NOMO-1 treated with dmso at 0.1 percent for 144 hours (cell line): ENCODE measurements around the gene MARCHF10.
A peak's percentile ranks its signal among the peaks of the same experiment; 100 is the strongest.

Experiments used
- DNase-seq: peaks from one replicate; lab custom pipeline; 2025; ENCODE audit not compliant: unreplicated experiment; lab: John Stamatoyannopoulos, UW

Gene MARCHF10

DNA sequence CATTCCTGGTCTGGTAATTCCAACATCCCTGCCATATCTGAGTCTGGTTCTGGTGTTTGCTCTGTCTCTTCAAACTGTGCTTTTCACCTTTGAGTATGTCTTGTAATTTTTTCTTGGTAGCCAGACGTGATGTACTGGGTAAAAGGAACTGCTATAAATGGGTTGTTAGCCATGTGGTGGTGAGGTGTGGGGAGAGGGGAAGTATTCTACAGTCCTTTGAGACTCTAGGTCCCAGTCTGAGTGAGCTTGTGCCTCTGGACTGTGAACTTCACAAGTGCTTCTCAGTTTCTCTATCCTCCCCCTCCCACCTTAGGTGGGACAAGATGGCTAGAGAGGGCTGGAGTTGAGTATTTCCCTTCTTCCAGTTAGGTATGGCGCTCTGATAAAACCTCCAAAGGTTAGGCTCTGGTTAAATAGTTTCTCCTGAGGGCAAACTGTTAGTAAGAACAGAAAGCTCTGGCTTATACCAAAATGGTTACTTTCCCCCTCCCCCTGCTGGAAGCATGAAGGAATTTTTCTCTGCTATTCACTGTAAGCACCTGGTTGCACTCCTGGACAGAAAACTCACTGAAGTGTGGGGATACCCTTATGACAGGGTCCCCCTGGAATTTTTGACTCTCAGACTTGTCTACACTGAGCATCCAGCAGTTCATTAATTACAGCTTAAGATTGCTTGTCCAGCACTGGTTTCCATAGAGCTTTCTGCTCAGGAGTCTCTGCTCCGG lies 87.8 kb downstream of the MARCHF10 start:
- DNase-seq, result peak; percentile 34

- DNase-seq, result no peak
These were observed 88.5 kb downstream of the MARCHF10 start for GRCh38 chr17:62719586-62719985.

GRCh38 chr17:62718429-62718828 lies 89.7 kb downstream of the MARCHF10 start:
- no peak for DNase-seq

DNA sequence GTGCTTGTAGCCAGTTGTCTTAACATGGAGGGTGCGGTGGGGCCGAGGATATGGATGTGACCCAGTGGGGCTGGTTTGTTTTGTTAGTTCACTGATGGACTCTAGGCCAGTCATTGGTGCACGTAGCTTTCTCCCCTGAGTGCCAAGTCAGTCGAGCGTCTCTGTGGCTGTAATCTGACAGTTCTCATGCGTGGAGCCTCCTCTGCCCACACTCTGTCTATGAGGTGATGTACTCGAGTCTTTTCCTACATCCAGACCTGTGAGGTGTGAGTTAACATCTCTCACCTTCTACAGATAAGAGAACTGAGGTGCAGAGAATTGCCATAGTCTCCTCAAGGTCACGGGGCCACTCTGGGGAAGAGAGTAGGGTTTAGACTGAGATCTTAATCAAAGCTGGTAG lies 90.2 kb downstream of the MARCHF10 start:
- no peak for DNase-seq

- no peak for DNase-seq
These were observed 90.6 kb downstream of the MARCHF10 start for GRCh38 chr17:62717589-62717855.

DNA sequence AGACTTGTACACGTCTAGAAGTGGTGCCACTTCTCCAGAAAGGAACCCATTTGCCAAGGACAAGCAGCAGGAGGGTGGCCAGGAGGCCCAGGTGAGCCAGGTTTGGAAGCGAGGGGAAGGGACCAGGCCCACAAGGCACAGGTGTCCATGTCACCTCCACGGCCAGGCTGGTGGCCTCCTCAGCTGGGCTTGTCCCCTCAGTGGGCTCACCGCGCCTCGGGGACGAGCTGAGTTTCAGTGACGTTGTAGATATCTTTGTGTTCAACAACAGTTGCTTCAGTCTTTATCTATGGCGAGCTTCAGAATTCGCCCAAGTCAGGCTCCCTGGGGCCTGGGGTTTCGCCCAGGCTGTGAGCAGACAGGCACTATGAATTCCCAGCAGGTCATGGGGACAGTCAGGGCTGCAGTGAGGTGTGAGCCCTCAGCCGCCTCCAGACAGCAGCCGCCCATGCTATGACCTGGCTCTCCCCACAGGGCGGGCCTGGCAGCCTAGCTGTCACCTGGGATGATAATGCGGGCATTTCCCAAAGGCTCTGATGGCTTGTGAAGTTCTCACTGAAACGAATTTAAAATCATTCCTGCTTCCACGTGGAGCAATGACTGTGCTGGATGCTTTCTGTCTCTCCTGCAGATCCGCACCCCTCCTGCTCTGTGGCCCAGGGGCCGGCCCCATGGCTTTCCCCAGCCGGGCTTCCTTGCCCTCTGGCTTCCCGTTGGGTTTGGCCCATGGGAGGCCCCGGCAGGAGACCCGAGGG lies 91.1 kb downstream of the MARCHF10 start:
- DNase-seq, result no peak

DNA sequence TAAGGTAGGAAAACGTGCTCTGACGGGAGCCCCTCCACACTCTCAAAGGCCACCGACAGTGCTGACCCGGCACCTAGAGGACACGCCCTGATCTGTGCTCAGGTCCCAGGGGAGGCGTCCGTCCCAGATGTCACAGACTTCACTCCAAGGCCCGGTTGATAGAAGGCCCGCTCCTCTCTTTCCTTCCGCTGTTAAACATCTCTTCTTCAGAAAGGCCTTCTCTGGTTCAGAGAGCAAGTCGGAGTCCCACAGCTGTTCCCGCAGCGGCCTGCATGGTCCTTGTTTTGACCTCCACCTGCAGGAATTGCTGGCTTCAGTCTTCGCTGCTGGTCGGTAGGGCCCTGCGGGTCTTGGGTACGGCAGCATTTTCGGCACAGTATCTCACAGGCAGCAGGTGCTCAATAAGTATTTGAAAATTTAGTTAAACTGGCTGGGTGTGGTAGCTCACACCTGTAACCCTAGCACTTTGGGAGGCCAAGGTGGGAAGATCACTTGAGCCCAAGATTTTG lies 92.2 kb downstream of the MARCHF10 start:
- no peak for DNase-seq

GRCh38 chr17:62714016-62714777 lies 93.9 kb downstream of the MARCHF10 start:
- no peak for DNase-seq

- no peak for DNase-seq
These were observed 94.8 kb downstream of the MARCHF10 start for GRCh38 chr17:62713086-62713881.

DNA sequence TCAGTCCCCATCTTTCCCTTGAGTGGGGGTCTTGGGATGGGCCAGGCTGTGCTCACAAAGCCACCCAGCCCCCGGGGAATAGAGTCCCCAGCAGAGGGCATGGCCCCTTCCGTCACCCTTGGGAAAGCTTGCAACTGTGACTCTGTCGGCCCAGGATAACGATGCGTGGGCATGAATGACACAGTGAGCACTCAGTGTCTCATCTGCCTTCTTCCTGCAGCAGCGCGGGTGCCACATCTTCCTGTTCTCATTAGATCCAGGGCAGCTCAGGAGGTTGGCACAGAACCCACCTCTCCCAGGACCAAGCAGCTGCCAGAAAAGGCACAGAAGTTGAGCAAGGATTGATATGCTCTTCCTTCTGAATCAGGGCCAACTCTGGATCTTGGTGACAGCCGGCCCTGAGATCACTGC lies 95.9 kb downstream of the MARCHF10 start:
- DNase-seq, result no peak

DNA sequence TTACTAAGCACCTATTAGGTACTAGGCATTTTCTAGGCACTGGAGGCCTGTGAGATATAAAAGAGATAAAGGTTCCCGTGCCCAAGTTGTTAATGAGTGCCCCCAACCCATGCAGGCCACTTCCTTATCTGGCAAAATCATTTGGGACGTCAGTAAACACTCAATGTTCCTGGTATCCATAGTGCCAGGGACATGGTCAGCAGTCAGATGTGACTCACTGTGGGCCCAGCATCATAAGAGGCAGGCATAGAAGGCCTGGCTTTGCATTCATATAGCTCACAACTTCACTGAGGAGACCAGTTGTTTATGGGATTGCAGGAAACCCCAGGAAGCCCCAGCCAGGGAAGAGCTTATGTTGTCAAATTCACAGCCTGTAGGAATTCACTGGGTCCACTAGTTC lies 99.5 kb downstream of the MARCHF10 start:
- DNase-seq, result no peak

DNA sequence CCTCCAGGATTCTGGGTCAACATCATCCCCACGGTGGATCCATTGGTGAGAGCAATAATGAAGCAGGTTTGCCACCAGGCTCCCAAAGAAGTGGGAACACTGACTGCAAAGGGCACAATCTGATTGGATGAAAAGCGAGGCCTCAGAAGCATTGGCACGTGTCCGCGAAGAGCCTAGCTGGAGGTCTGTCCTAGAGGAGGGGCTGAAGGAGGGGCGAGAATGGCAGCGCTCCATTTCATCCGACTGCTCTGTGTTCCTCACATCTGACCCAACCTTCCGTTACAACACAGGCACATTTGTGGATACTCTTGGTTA lies 100.7 kb downstream of the MARCHF10 start:
- no peak for DNase-seq

GRCh38 chr17:62706598-62707424 lies 101.3 kb downstream of the MARCHF10 start:
- no peak for DNase-seq

- DNase-seq, result no peak
These were observed 102.1 kb downstream of the MARCHF10 start for GRCh38 chr17:62705778-62706597.

DNA sequence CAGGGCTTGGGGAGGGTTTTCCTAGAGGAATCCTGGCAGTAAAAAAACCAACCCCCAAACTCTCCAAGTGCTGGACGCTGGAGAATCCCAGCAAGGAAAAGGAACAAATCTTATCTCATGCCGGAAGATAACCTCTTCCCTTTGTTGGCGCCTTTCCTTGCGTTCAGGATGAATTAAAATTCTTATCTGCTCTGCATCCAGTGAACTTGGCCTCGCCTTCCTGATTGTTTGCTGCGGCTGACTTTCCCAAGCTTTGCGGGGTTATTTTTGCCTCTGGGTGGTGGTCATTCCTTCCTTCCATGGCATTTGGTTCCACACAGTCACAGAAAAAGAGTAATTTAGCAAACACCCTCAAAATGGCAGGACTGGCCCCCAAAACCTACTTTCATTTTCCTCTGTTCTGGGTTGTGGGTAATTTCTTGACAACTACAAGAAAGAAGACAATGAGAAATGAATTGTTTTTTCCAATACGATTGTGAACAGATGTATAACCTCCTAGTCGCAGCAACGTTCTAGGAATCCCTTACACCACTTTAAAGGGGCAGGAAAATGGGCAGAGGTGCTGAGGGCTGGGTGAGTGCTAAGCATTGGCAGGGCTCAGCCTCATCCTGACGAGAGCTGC lies 102.8 kb downstream of the MARCHF10 start:
- no peak for DNase-seq

DNA sequence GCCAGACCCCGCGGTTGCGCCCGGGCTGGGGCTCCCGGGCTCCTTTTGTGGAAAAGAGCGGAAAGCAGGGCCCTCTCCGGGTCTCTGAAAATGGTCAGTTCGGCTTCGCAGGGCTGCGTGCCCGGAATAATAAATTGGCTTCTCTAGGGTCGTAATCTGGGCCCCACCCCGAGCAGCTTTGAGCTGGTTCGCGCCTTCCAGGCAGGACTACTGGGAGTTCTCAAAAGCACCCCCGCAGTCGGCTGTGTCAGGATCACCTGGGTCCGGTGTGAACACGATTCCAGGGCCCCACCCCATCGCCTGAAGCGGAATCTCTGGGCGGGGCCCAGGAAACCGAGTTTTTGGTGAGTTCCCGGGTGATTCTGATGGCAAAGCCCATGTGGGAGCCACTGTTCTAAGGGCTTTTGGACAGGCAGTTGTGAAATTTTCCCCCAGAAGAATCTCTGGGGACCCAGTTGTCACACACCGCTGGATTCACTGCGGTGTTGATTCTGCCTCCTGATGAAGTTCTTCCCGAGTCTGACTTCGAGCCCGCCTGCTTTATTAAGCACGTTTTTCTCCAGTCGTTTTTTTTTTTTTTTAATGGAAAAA lies 103.6 kb downstream of the MARCHF10 start:
- no peak for DNase-seq

DNA sequence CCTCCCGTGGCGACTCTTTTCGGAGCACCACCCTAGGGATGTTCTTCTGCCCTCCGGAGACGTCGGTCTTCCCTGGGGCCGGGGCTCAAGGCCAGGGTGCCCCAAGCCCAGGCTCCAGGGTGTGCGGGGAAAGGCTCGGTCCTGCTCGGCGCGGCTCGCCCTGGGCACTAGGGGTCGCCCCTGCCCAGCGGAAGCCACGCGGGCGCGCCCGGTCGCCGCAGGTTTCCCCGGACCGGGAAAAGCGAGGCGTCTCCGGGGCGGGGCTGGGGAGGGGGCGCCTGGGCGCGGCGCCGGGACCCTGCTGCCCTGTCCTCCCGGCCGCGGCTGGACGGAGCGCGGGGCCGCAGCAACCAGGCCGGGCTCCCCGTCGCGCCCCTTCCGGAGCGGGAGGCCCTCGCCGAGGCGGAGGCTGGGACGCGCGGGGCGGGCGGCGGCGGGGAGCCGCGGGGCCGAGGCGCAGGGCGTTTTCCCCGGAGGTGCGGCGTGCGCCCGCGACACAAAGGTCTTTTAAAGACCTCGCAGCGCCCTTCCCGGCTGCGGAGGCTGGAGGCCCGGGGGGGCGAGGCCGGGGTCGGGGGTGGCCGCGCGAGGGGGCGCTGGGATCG lies 104.2 kb downstream of the MARCHF10 start:
- peak; percentile 36 for DNase-seq

DNA sequence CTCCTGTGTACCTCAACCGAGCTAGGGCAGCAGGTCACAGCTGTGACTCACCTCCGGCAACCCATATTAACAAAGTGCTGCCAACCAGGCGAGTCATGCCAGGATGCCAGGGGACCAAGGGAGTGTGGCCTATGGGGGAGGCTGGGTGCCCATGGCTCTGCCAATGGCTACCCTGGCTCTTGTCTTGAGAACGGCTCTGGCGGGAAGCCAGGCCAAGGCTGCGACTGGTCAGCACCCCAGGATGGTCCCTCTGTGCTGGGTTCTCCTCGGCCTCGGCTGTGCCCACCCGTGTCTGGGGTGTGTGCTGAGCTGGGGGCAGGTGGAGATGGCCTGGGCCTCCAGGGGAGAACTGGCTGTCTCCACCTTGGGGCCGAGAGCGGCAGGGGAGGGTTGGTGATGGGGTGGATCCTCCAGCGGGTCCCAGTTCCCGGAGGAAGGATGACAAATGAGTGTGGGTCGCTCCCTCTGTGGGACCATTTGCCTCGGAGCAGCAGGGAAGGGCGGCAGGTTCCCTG lies 104.8 kb downstream of the MARCHF10 start:
- DNase-seq, result no peak
